Medulla oblongata (tissue), 1 donor: ENCODE measurements around the gene CAMK1D.
"Not testable (repeated sequence)": the region's sequence is repeated elsewhere in the genome, so short reads cannot be mapped to it uniquely, and the experiment has no call there.

Experiments
- DNase-seq: peaks from one replicate; pipeline ENCODE4 v3.0.0-alpha.2; 2015; ENCODE audit errors: extremely low spot score

Gene CAMK1D

DNA sequence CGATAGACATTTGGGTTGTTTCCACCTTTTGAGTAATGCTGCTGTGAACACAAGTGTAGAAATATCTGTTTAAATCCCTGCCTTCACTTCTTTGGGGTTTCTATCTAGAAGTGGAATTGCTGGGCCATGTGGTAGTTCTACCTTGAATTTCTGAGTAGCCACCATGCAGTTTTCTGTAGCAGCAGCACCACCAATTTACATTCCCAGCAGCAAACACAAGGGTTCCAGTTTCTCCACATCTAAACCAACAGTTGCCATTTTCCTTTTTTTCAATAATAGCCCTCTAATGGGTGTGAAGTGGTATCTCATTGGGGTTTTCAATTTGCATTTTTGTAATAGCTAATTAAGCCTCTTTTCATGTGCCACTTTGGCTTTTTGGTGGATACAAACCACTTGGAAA lies 442.4 kb downstream of the CAMK1D start:
- no peak for DNase-seq

DNA sequence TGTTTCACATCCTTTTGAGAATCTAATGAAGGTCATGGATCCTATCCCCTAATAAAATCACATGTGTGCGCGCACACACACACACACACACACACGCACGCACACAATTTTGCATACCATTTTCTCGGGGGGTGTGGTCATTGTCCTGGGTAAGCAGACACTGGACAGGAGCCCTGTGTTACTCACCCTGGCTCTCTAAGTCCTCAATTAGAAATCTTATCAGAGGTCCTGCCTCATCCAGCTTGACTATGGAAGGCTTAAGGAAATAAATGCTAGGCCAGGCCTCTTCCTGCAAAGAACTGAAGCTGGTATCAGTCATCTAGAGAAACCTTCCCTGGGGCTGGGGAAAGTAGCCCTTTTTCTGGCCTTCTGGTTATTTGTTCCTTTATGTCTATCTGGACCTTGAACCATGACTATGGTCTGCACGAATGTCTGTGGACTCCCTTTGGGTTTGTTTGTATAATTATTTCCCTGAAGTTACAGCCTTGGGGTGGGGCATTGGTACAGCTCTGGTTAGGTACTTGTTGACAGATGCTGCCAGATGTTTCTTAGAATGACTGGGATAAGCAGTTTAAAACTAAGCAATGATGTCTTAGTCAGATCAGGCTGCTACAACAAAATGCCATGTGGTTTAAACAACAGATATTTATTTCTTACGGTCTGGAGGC lies 443.7 kb downstream of the CAMK1D start:
- no peak for DNase-seq

DNA sequence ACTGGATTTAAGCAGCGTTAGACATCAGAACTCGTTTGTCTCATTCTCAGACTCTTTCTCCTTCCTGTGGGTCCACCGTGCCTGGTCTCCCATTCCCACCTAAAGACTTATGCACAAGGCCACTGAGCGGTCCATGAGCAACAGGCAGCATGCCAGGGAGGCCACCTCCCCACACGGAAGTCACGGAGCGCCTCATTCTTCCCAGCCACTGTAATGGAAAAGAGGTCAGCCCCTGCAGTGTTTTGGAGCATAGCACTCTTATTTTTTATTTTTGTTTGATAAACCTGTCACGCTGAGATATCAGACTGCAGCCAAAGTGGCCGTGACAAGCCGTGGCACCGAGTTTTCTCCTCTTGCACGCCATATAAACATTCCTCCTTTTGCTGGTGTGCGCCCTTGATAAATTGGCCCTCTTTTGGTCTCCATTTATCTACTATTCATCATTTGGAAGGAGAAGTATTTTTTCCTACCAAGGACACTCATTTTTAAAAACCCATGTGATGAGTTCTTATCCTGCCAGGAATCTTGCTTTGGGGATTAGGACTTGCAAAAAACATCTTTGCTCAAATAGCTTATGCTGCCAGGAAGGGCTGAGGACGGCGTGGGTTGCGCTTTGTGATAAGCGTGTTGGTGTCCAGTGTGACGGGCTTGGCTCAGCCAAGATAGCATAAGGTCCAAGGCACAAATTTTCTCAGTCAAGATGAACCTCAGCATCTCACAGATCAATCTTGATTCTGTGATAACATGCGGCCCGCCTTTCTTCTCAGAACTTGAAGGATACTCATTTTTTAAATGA lies 446.2 kb downstream of the CAMK1D start:
- DNase-seq: no peak

DNA sequence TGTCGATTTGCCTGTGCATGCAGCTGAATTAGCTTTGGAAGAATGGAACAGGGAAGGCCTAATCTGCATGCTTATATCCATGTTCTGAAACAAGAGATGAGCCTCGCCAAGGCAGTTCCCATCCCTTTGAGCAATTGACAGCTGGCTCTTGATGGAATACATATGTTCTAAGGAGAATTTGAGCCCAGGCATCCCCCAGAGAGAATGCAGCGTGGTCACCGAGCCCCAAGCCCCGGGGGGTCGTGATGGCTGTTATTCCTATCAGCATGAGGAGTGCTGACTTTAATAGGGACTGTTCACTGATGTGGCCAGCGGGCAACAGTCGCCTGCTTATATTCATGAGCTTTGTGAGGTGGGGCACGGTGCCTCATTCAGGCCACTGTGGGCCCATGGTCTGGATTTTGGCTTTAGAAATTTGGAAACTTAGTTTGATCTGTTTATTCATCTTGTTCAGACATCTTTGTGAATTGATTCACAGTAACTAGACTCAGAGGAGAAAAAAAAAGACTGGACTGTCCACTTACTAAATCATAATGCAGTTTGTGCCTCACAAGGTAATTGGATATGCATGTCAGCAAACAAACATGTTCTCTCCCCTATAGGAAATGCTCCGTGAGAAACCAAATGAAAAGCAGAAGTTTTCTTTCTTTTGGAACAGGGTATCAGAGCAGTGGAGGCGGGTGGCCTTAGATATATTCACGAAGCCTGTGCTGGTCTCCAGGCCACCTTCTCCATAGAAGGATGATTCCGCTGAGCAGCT lies 447.2 kb downstream of the CAMK1D start:
- DNase-seq: no peak

GRCh38 chr10:12797471-12798262 lies 448.3 kb downstream of the CAMK1D start:
- no peak for DNase-seq

GRCh38 chr10:12799144-12799543 lies 449.8 kb downstream of the CAMK1D start:
- no peak for DNase-seq

GRCh38 chr10:12799714-12800113 lies 450.4 kb downstream of the CAMK1D start:
- DNase-seq: no peak

GRCh38 chr10:12800302-12800701 lies 451.0 kb downstream of the CAMK1D start:
- no peak for DNase-seq

GRCh38 chr10:12801214-12802087 lies 452.1 kb downstream of the CAMK1D start:
- DNase-seq: no peak

- no peak for DNase-seq
Measured at GRCh38 chr10:12803776-12804175, 454.4 kb downstream of the CAMK1D start.

- DNase-seq: no peak
Measured at GRCh38 chr10:12806228-12807095, 457.1 kb downstream of the CAMK1D start.

DNA sequence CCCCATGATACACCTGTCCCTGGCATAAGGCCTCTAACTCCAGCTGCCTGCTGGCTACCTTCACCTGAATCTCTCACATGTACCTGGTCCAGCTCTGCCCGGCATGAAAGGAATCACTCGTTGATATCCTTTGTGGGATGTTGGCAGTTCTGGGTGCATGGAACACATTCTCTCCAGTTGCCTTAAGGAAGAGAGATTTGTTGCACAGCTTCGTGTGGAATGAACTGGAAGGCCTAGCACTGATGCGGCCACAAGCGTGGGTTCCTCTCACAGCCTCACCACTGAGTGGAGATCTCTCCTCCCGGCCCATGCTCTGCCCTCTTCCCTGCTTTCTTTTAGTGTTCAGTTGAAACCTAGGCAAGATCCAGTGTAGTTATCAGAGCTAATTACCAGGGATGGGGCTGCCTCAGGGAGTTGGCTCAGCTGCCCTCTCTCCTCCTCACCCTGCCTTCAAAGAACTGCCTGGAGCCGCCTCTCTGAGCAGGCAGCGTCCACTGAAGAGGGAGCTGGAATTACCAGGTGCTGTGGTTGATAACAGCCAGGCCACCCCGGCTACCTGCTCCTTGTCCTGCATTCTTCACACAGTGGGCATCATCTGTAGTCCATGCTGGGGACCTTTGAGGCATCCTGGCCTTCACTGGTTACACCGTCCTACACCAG lies 457.9 kb downstream of the CAMK1D start:
- no peak for DNase-seq

- DNase-seq: no peak
Measured at GRCh38 chr10:12808014-12808613, 458.8 kb downstream of the CAMK1D start.

- DNase-seq: not testable (repeated sequence)
Measured at GRCh38 chr10:12810046-12810445, 460.7 kb downstream of the CAMK1D start.

DNA sequence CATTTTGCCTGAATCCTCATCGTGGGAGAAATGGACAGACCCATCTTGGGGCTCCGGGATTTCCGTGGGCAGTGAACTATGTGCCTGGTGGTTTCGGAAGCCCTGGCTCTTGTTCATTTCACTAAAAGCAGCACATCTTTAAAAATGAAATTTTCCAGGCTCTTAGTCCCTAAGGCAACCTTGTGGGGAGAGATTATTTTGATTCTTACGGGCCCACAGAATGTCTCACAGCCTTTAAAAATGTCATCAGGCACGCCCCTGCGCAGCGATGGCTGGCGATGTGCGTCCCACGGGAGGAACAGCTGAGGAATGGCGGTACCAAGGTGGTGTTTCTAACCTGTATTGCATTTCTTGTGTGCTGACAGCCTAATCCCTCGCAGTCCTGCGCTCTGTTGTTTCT lies 462.5 kb downstream of the CAMK1D start:
- no peak for DNase-seq

- DNase-seq: no peak
Measured at GRCh38 chr10:12812571-12812970, 463.2 kb downstream of the CAMK1D start.

GRCh38 chr10:12814166-12814565 lies 464.8 kb downstream of the CAMK1D start:
- no peak for DNase-seq

DNA sequence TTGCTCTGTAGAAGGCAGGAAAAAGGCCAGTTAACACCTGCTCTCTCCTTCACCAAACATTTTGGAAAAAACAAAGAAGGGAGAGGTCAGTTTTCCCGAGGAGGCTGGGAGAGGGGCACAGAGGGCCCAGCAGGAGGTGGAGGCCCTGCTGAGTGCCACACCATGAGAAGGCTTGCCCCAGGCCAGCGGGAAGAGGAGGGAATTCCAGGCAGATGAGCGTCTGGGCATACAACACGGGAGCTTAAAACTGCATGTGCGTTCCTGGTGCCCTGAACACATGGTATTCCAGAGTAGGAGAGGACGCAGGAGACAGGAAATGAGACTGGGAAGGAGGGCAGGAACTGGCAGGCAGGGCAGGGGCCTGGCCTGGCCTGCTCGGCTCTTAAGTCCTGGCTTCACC lies 469.7 kb downstream of the CAMK1D start:
- DNase-seq: no peak

GRCh38 chr10:12819656-12820055 lies 470.3 kb downstream of the CAMK1D start:
- DNase-seq: no peak
